B cell (primary cell): ENCODE measurements around the gene FZR1. TPM values are rescaled to one million over a fixed set of nuclear protein-coding genes. Genes with fewer than 3 reads are reported as not detected.

Experiments
- ATAC-seq: fragments of 200-7000 bp; cut with Tn5 transposase; one replicate; pipeline ENCODE4 v1.10.0; 2021; ENCODE audit warnings: low read depth, mild to moderate bottlenecking, moderate number of reproducible peaks, moderate library complexity
- CTCF ChIA-PET: fragments of 350-600 bp; sonication (Branson Sonifier 250); formaldehyde crosslinking; loops from one replicate; lab custom pipeline; 2021; ENCODE audit warnings: antibody characterized with exemption, inconsistent platforms; lab: Charles Lee
- POLR2A ChIA-PET: fragments of 350-600 bp; sonication (Branson Sonifier 250); formaldehyde crosslinking; loops from one replicate; lab custom pipeline; 2021; ENCODE audit warnings: antibody characterized with exemption; lab: Charles Lee
- DNase-seq: peaks from one replicate; pipeline ENCODE4 v3.0.0; 2013
- H2AFZ ChIP-seq: 2 replicates; pipeline ENCODE4 v1.6.1; 2012; ENCODE audit warnings: mild to moderate bottlenecking, low read depth, low read length; ENCODE audit not compliant: insufficient read depth, poor library complexity, severe bottlenecking
- H3K27ac ChIP-seq, 2 donors: 1 replicate in 1 of 2; 2 replicates in 1 of 2; pipeline ENCODE4 v1.5.1; 2012 to 2013; ENCODE audit warnings: low read length in 2 of 2, mild to moderate bottlenecking in 2 of 2, moderate library complexity in 1 of 2
- H3K27me3 ChIP-seq, 4 experiments: fragments of 200-600 bp in 1 of 4; sonication (generic) in 1 of 4; replicated peaks in 1 of 4; 1 replicate in 2 of 4; 2 replicates in 2 of 4; pipeline versions ENCODE4 v1.6.1 to v1.7.0; 2013 to 2016; ENCODE audit warnings: low read length in 3 of 4, mild to moderate bottlenecking in 2 of 4, mixed read lengths in 1 of 4, moderate library complexity in 1 of 4; ENCODE audit not compliant: insufficient read depth in 4 of 4, control insufficient read depth in 3 of 4; ENCODE audit errors: control extremely low read depth in 1 of 4
- H3K36me3 ChIP-seq, 2 experiments: replicated peaks in 1 of 2; 1 replicate in 1 of 2; 2 replicates in 1 of 2; pipeline versions ENCODE4 v1.6.1 to v1.7.1; 2013; ENCODE audit warnings: low read length in 1 of 2; ENCODE audit not compliant: insufficient read depth in 2 of 2, control insufficient read depth in 1 of 2; ENCODE audit errors: control extremely low read depth in 1 of 2, extremely low read depth in 1 of 2
- H3K4me1 ChIP-seq, 2 donors: fragments of 200-600 bp in 1 of 2; sonication (generic) in 1 of 2; 1 replicate in 1 of 2; 2 replicates in 1 of 2; pipeline versions ENCODE4 v1.5.1 to v1.6.1; 2013 to 2017; ENCODE audit warnings: low read length in 2 of 2; ENCODE audit not compliant: control insufficient read depth in 2 of 2, insufficient read depth in 2 of 2
- H3K4me2 ChIP-seq: replicated peaks from 2 replicates; pipeline ENCODE3; 2012; ENCODE audit warnings: mild to moderate bottlenecking, low read depth, low read length; ENCODE audit not compliant: poor library complexity, severe bottlenecking
- H3K4me3 ChIP-seq, 5 experiments: fragments of 200-600 bp in 1 of 5; sonication (generic) in 1 of 5; 1 replicate in 3 of 5; 2 replicates in 2 of 5; pipeline versions ENCODE4 v1.5.1 to v1.7.0; 2011 to 2016; ENCODE audit warnings: low read length in 4 of 5, mild to moderate bottlenecking in 4 of 5, low read depth in 2 of 5, control low read depth in 1 of 5, moderate library complexity in 1 of 5; ENCODE audit not compliant: insufficient read depth in 1 of 5; ENCODE audit errors: control extremely low read depth in 1 of 5, extremely low read depth in 1 of 5
- H3K79me2 ChIP-seq: fragments of 200-600 bp; sonication (generic); one replicate; pipeline ENCODE4 v1.6.0; 2016; ENCODE audit warnings: low read length; ENCODE audit not compliant: control insufficient read depth, insufficient read depth
- H3K9ac ChIP-seq: fragments of 200-600 bp; sonication (generic); 2 replicates; pipeline ENCODE4 v1.6.1; 2017; ENCODE audit warnings: mild to moderate bottlenecking, low read length, moderate library complexity
- H3K9me3 ChIP-seq, 3 donors: one replicate each; pipeline versions ENCODE4 v1.6.1 to v1.7.1; 2013; ENCODE audit warnings: low read length in 2 of 3; ENCODE audit not compliant: control insufficient read depth in 2 of 3, insufficient read depth in 1 of 3; ENCODE audit errors: control extremely low read depth in 1 of 3
- H4K20me1 ChIP-seq: 2 replicates; pipeline ENCODE4 v1.6.0; 2012; ENCODE audit warnings: mild to moderate bottlenecking, low read length; ENCODE audit not compliant: insufficient read depth, control insufficient read depth, poor library complexity, severe bottlenecking
- H3K27ac Mint-ChIP-seq: one replicate; pipeline ENCODE4 v1.8.0; 2021; ENCODE audit warnings: mixed read lengths
- H3K27me3 Mint-ChIP-seq: one replicate; pipeline ENCODE4 v1.8.0; 2021; ENCODE audit warnings: mixed read lengths
- H3K4me1 Mint-ChIP-seq: one replicate; pipeline ENCODE4 v1.8.0; 2021; ENCODE audit warnings: mixed read lengths
- H3K4me3 Mint-ChIP-seq: one replicate; pipeline ENCODE4 v1.8.0; 2021; ENCODE audit warnings: mixed read lengths
- H3K9me3 Mint-ChIP-seq: one replicate; pipeline ENCODE4 v1.8.0; 2022; ENCODE audit warnings: mixed read lengths; ENCODE audit not compliant: insufficient read depth
- EZH2 ChIP-seq: IDR thresholded peaks from 2 replicates; pipeline ENCODE4 v1.6.1; 2012; ENCODE audit warnings: borderline replicate concordance, low read depth, mild to moderate bottlenecking, moderate library complexity, low read length; ENCODE audit not compliant: insufficient read depth, poor library complexity, severe bottlenecking
- WGBS: methylation state at CpG from one replicate; pipeline ENCODE4 v1.1.5; 2013; ENCODE audit warnings: missing lambda C conversion rate; ENCODE audit not compliant: insufficient coverage; 5-methylcytosine and 5-hydroxymethylcytosine counted together
- intact Hi-C: fragments of 100-400 bp; cut with micrococcal nuclease; formaldehyde crosslinking; loops from one replicate; pipeline ENCODE4 v1.10.0; 2022
- polyA plus RNA-seq: library from polyadenylated mRNA; depleted of rRNA; stranded (reverse); fragments of >200 nt; gene quantifications from 2 replicates; pipeline ENCODE4 v1.2.3, GENCODE V29; 2012
- total RNA-seq, 2 donors: library from RNA; stranded (reverse); fragments of 120-200 nt in 1 of 2; gene quantifications; 1 replicate in 1 of 2; 2 replicates in 1 of 2; pipeline versions ENCODE4 v1.2.3 to v1.2.4, GENCODE V29; 2013 to 2022
- TF ChIP-seq, protein P1 (sequence below): fragments of 200-600 bp; IDR thresholded peaks from one replicate; pipeline ENCODE4 v1.8.0; 2022; ENCODE audit warnings: antibody characterized with exemption, mild to moderate bottlenecking

Gene FZR1
- total and polyA plus RNA-seq, 2 donors (not counting 1 experiment from before 2014, with no cell fraction given), result 83.5 to 96.1 TPM

DNA sequence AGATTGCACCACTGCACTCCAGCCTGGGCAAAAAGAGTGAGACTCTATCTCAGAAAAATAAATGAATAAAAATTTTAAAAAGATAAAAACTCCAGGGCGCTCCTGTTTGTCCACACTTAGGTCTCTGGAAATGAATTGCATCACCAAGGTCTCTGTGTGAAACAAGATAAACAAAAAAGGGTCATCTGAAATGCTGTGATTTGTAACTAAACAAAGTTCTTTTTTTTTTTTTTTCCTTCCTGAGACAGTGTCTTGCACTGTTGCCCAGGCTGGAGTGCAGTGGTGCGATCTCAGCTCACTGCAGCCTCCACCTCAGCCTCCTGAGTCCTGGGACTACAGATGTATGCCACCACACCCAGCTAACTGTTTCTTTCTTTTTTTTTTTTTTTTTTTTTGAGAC lies 11.5 kb downstream of the FZR1 start:
- H3K36me3 ChIP-seq, result peaks cover 0 to 30% of the 10 kb centered on the region in 2 experiments
- peak overlapping the region in 1 of 2 donors; percentile 21 for H3K27ac ChIP-seq
- no peak overlapping the region for H3K9ac ChIP-seq
- POLR2A ChIA-PET, result interaction anchor here (0.7 kb wide), 1 partner anchor 57 kb away, joined by 5 read pairs; no protein-coding TSS in a partner anchor
- peaks cover 97% of the 10 kb centered on the region for H4K20me1 ChIP-seq
- ATAC-seq (no peak), DNase-seq (no peak)
- intact Hi-C loops, result loop anchor here (5.0 kb wide), 1 partner anchor 35 kb away; no protein-coding TSS in a partner anchor
- peaks cover 98% of the 10 kb centered on the region for H3K79me2 ChIP-seq
- TF ChIP-seq EZH2, result no peak
- TF ChIP-seq, protein P1, sequence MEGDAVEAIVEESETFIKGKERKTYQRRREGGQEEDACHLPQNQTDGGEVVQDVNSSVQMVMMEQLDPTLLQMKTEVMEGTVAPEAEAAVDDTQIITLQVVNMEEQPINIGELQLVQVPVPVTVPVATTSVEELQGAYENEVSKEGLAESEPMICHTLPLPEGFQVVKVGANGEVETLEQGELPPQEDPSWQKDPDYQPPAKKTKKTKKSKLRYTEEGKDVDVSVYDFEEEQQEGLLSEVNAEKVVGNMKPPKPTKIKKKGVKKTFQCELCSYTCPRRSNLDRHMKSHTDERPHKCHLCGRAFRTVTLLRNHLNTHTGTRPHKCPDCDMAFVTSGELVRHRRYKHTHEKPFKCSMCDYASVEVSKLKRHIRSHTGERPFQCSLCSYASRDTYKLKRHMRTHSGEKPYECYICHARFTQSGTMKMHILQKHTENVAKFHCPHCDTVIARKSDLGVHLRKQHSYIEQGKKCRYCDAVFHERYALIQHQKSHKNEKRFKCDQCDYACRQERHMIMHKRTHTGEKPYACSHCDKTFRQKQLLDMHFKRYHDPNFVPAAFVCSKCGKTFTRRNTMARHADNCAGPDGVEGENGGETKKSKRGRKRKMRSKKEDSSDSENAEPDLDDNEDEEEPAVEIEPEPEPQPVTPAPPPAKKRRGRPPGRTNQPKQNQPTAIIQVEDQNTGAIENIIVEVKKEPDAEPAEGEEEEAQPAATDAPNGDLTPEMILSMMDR, result no peak
- no peak overlapping the region for H3K4me2 ChIP-seq
- no peaks in the 10 kb centered on the region for H3K9me3 Mint-ChIP-seq
- peaks cover 10 to 31% of the 10 kb centered on the region in 2 donors for H3K4me1 ChIP-seq
- peaks cover 47% of the 10 kb centered on the region for H3K4me1 Mint-ChIP-seq
- H3K4me3 ChIP-seq, result no peak overlapping the region
- H3K27me3 ChIP-seq, result no peaks in the 10 kb centered on the region
- WGBS, result no CpG with 5 or more reads among the region's 2 CpGs
- CTCF ChIA-PET, result interaction anchor here (0.7 to 1.2 kb wide), 2 partner anchors 27 to 740 kb away, joined by 3 read pairs; no protein-coding TSS in a partner anchor
- no peak overlapping the region for H2AFZ ChIP-seq
- H3K27me3 Mint-ChIP-seq, result no peaks in the 10 kb centered on the region
- peaks cover 0 to 5% (median 0%) of the 10 kb centered on the region in 3 donors for H3K9me3 ChIP-seq
- no peak overlapping the region for H3K27ac Mint-ChIP-seq
- H3K4me3 Mint-ChIP-seq, result no peak overlapping the region

DNA sequence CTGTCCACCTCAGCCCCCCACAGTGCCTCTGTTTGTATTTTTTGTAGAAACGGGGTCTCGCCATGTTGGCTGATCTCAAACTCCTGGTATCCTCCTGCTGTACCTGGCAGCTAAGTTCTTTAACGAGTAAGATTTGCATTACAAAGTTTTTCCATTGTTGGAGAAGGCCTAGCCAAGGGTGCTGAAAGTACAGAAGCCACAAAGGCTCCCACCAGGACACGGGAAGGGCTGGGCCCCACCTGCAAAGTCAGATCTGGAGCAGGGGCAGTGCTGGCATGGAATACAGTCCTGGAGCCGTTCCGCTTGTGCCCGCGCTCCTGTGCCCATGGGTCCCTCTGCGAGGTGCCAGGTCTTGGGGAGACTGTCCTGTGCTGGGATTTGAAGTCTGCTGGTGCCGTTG lies 12.1 kb downstream of the FZR1 start:
- TF ChIP-seq, protein P1, result no peak
- no peak for TF ChIP-seq EZH2
- H3K27ac Mint-ChIP-seq, result peak overlapping the region; percentile 32
- Histone ChIP-seq H3K27ac (no peak overlapping the region), H3K9ac (no peak overlapping the region), H3K4me2 (no peak overlapping the region), H3K79me2 (peaks cover 98% of the 10 kb centered on the region), H3K9me3 (peaks cover 0 to 5% (median 0%) of the 10 kb centered on the region in 3 donors), H4K20me1 (peaks cover 97% of the 10 kb centered on the region), H3K27me3 (no peaks in the 10 kb centered on the region), H3K36me3 (peaks cover 0 to 35% of the 10 kb centered on the region in 2 experiments), H3K4me1 (peaks cover 10 to 31% of the 10 kb centered on the region in 2 donors), H3K4me3 (no peak overlapping the region), H2AFZ (no peak overlapping the region)
- ATAC-seq (no peak), DNase-seq (no peak)
- ChIA-PET POLR2A (no interaction called here), CTCF (interaction anchor here (0.7 to 0.8 kb wide), 2 partner anchors 85 to 740 kb away, joined by 3 read pairs; no protein-coding TSS in a partner anchor)
- H3K4me1 Mint-ChIP-seq, result peaks cover 46% of the 10 kb centered on the region
- WGBS, result 96% methylated on average over 10 of the region's 10 CpGs
- no peaks in the 10 kb centered on the region for H3K9me3 Mint-ChIP-seq
- intact Hi-C loops, result loop anchor here (5.0 kb wide), 1 partner anchor 34 kb away; no protein-coding TSS in a partner anchor
- no peaks in the 10 kb centered on the region for H3K27me3 Mint-ChIP-seq
- no peak overlapping the region for H3K4me3 Mint-ChIP-seq
